Kidney glomerular epithelial cell (primary cell): ENCODE results near the gene FLT1.

Experiments
- DNase-seq: peaks from one replicate; lab custom pipeline; 2025; lab: John Stamatoyannopoulos, UW

Gene FLT1

GRCh38 chr13:28384789-28385188 lies 110.1 kb downstream of the FLT1 start:
- no peak for DNase-seq

- DNase-seq: no peak
Measured at GRCh38 chr13:28380319-28380718, 114.6 kb downstream of the FLT1 start.

GRCh38 chr13:28379371-28380083 lies 115.4 kb downstream of the FLT1 start:
- DNase-seq: no peak

DNA sequence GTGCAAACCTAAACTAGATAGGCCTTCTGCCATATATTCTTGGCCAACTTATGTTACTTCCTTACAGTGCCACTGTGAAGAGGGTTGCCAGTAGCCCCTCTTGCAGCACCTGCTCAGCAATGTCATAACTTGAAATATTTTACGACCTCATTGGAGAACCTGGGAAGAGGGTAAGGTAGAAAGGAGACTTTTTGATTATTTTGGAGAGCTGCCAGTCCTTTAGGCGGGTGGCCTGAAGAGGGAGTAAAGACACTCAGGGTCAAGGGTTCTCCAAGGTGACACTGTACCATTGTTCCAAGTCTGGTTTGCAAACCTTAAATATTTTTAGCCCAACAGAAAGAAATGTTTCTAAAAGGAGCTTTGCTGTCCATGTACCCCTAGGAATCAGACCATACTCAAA lies 118.3 kb downstream of the FLT1 start:
- no peak for DNase-seq

DNA sequence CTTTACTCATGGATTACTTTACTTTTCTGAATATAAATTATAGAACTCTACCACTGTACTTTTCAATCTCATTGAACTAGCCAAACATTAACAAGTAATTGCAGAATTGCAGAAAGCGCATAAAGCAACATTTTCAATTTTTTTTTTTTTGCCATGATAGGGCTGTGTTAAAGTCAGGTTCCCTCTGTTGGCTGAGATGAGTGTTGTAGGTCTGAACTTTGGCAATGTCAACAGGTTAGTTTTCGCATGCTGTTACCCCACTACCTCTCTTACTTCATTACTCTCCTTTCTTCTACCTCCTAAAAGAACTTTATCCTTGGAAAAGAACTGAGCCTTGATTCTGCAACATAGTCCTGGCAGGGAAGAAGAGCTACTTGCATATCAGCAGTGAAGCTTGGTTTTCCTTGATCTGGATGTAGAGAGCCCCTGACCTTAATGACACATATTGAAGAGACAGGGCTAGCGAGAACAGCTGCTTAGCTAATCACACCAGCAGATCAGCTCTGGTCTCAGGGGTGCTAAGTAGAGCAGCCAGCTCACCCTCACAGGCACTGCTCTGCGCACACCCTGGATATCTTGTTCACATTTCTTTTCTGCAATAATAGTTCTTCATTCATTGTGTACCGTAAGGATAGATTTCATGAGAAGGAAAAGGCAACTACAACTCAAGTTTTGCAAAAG lies 119.5 kb downstream of the FLT1 start:
- no peak for DNase-seq

DNA sequence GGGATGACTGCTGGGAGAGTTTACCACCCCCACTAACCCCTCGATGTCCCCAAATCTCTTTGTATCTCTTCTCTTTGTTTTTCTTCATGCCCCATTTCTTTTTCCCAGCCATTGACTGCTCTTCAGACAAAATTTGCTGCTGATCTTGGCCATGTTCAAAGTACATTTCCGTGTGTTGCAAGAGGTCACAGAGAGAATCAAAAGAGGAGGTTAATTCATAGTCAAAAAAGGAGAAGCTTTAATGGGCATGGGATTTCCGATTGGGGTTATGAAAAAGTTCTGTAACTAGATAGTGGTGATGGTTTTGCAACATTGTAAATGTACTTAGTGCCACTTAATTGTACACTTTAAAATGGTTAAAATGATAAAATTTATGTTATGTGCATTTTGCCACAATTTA lies 121.1 kb downstream of the FLT1 start:
- no peak for DNase-seq

GRCh38 chr13:28370448-28370847 lies 124.5 kb downstream of the FLT1 start:
- no peak for DNase-seq

DNA sequence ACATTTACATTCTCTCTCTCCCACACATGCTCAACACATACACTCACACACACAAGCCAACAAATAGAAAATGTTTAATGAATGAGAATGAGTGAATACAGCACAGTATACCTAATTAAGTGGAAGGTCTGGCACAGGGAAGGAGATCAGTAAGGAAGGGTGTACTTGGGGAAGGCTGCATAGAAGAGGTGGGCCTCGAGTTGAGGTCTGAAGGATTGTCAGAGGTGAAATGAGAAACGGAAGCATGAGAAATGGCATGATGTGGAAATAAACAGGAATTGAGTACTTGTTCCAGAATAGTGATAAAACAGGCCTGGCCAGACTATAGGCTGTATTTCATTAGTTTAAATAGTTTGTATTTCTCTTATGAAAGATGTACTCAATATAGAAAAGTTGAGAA lies 136.2 kb downstream of the FLT1 start:
- DNase-seq: no peak

DNA sequence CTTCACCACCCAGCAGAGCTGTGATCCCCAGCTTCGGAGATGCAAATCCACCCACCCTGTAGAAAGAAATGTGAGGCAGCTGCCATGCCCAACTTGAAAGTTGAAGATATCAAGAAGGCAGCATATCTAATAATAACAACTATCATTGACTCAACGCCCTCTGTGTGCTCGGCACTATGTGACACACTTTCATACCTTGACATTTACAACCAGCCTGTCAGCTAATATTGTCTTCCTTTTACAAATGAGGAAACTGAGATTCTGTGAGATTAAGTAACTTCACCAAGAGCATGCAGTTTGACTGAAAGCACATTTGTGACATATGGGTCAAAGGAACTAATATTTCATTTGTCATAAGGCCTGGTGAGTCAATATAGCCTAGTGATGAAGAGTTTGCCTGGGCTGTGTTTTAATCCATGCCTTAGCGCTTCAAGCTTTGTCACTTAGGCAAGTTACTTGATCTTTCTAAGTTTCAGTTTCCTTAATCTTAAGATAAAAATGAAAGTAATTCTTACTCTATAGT lies 137.0 kb downstream of the FLT1 start:
- DNase-seq: no peak

GRCh38 chr13:28357247-28357825 lies 137.6 kb downstream of the FLT1 start:
- no peak for DNase-seq

GRCh38 chr13:28356561-28357021 lies 138.3 kb downstream of the FLT1 start:
- DNase-seq: no peak

DNA sequence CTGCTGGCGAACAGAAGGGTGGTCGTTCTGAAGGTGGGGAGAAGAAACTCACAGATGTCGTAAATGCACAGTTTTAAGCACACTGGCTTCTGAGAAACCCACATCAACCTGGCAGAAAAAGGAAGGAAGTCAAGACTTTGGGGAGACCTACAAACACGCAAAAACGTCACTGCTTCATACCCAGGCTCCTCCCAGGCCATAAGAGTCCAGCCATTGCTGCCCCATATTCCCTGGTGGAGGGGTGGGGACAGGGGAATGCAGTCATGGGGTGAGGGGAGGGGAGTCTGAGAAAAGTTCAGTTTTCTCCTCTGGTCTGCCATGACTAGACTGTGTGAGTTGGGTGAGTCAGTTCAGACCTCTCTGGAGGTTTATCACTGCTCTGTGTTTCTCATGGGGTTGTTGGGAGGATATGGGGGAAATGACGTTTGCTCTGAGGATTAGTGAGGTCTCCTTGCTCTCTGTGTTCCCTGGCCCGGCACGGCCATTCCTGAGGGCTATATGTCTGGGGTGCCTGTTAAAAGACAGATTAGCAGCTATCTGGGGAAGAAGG lies 139.0 kb downstream of the FLT1 start:
- no peak for DNase-seq

DNA sequence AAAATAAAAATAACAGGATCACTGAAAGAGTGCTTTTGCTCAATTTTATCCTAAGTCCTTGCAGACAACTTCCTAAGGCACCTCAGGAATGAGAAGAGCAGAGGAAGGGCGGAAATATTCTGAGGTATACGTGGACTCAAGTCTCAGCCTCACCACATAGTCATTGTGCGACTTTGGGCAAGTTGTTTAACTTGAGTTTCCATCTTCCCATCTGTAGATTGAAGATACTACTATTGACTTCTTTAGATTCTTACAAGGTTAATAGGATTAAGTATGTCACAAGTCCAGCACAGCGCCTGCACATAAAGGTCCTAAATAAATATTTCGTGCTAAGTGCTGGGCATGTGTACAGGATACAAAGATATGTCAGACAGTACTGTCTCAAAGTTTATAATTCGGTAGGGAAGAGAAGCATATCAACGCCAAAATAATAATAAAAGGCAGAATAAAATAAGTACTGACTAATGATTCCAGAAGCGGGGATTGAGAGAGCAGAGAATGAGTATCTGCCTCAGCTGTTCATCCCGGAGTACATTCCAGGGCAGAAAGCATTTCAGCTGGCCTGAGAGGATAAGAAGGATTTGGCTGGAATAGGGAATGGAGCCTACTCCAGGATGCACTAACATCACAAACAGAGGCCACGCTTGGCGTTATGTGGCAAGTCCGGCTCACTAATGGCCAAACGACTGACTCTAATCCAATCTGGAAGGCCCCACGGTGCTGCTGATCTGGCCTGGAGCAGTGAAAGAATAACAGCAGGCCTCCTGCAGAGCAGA lies 139.7 kb downstream of the FLT1 start:
- no peak for DNase-seq

- DNase-seq: no peak
Measured at GRCh38 chr13:28353679-28354078, 141.2 kb downstream of the FLT1 start.

GRCh38 chr13:28349907-28350654 lies 144.8 kb downstream of the FLT1 start:
- no peak for DNase-seq

GRCh38 chr13:28349371-28349770 lies 145.6 kb downstream of the FLT1 start:
- no peak for DNase-seq

DNA sequence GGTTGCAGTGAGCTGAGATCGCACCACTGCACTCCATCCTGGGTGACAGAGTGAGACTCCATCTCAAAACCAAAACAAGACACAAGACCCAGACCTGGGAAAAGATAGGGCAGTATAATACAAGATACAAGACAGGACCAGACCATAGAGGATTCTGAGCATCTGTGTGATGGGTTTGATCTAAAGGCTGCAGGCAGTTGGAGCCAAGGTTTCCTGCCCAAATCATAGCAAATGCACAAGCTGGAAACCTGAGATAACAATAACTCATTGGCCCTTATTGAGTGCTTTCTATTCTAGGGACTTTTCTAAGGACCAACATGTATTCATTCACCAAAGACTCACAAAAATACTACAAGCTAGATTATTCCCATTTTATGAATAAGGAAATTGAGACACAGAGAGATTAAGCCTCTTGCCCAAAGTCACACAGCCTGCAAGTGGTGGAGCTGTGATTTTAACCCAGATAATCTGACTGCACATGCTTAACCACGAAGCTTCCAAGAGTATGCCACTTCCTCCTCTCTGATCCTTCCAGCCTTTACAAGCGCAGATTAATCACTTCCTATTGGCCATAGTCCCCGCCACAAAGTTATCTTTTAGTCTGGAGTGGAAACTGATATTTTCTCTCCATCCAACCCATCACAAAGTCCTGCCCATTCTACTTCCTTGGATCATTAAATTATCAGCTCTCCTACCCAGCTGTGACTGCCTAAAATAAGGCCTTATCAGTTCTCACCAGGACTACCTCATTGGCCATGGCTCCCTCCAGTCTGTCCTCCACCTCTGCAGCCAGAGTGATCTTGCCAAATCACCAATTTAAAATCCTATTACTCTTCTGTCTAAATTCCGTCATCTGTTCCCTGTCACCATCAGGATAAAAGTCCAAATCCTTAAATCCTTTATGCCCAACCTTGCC lies 147.2 kb downstream of the FLT1 start:
- DNase-seq: no peak

DNA sequence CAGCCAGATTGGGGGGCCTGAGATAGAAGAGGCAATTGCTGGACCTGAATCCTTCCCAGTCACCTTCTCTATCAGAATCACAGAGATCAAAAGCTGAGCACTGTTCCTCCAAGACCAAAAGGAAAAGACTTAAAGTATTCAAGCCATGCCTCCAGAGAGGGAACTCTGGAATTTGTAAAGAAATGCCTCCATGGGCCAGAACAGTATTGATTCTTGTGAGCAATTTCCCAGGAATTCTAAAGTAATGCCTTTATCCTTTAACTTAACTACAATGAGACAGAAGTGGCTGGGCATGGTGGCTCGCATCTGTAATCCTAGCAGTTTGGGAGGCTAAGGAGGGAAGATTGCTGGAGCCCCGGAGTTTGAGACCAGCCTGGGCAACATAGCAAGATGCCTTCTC lies 148.8 kb downstream of the FLT1 start:
- DNase-seq: no peak

DNA sequence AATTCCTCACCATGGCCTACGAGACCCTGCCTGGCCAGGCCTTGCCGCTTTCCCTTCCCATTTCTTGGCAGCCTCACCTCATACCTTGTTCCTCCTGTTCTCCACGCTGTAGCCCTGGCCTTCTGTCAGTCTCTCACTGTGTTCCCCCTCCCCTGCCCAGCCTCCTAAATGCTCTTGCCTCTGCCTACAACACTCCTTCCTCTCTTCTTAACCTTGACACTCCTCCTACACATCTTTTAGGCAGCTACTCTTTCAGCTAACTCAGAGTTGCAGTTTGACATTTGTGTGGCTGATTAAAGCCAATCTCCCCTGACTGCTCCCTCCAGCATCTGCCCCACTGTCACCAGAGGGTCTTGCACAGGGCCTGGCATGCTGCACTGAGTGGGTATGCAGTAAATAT lies 150.8 kb downstream of the FLT1 start:
- DNase-seq: no peak

DNA sequence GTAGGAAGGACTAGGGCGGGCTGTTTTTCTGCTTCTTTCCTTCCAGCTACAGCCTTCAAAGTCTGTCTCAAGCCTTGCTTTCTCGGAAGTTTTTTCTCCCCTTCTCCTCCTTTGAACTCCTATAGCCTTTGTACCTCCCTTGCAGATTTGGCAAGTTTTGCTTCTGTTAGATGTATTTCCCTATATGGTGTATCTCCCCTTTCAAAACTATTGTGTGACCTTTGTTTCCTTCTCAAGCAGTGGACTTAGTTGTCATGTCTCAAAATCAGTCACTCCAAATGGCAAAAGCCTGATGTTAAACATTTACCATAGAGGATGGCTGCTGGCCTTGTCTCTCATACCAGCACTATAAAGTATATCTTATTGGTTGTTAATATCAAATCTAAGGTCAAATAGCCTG lies 152.7 kb downstream of the FLT1 start:
- DNase-seq: no peak
